HEK293 (cell line): ENCODE measurements around the gene SRD5A3.

ENCODE experiments used
- CTCF ChIA-PET: fragments of 350-600 bp; formaldehyde crosslinking; extraction: SDS; loops from one replicate; lab custom pipeline; 2021; ENCODE audit warnings: antibody characterized with exemption; lab: Yijun Ruan, JAX
- POLR2A ChIA-PET: fragments of 300-600 bp; formaldehyde crosslinking; extraction: SDS; loops from one replicate; lab custom pipeline; 2020; ENCODE audit warnings: antibody characterized with exemption, inconsistent platforms; lab: Yijun Ruan, JAX
- H3K27ac ChIP-seq: fragments of 200-500 bp; sonication (Bioruptor generic); 2 replicates; pipeline ENCODE4 v1.5.1; 2014; ENCODE audit warnings: low read depth, low read length, control low read depth, inconsistent platforms; ENCODE audit errors: extremely low read depth
- H3K36me3 ChIP-seq, 2 experiments: fragments of 200-500 bp in 1 of 2; sonication (Bioruptor generic) in 1 of 2; 1 replicate in 1 of 2; 2 replicates in 1 of 2; pipeline ENCODE4 v1.5.1; 2014 to 2017; ENCODE audit warnings: inconsistent platforms in 2 of 2, low read length in 2 of 2; ENCODE audit not compliant: control insufficient read depth in 2 of 2, insufficient read depth in 1 of 2
- H3K4me1 ChIP-seq: fragments of 200-500 bp; sonication (Bioruptor generic); 2 replicates; pipeline ENCODE4 v1.5.1; 2014; ENCODE audit warnings: mild to moderate bottlenecking, low read length, inconsistent platforms; ENCODE audit not compliant: control insufficient read depth, insufficient read depth
- H3K4me3 ChIP-seq: 2 replicates; pipeline ENCODE4 v1.5.1; 2011; ENCODE audit warnings: low read depth, mild to moderate bottlenecking, control low read depth, low read length, moderate library complexity
- H3K9me3 ChIP-seq: fragments of 200-500 bp; sonication (Bioruptor generic); 2 replicates; pipeline ENCODE4 v1.5.1; 2014; ENCODE audit warnings: low read depth, low read length, inconsistent platforms; ENCODE audit not compliant: control insufficient read depth, insufficient read depth
- GLI2 ChIP-seq: fragments of 450-650 bp; formaldehyde crosslinking; IDR thresholded peaks from 2 replicates; pipeline ENCODE4; 2017; ENCODE audit warnings: missing biosample characterization, missing genetic modification characterization, low read depth, borderline replicate concordance
- GLIS1 ChIP-seq: fragments of 450-650 bp; formaldehyde crosslinking; IDR thresholded peaks from 2 replicates; pipeline ENCODE4 v1.5.1; 2016; ENCODE audit warnings: missing biosample characterization, missing genetic modification characterization
- KLF10 ChIP-seq: fragments of 450-650 bp; IDR thresholded peaks from 2 replicates; pipeline ENCODE4 v1.5.1; 2018; ENCODE audit warnings: missing biosample characterization, mild to moderate bottlenecking, missing genetic modification characterization
- REPIN1 ChIP-seq: fragments of 450-650 bp; formaldehyde crosslinking; IDR thresholded peaks from 2 replicates; pipeline ENCODE4 v1.5.1; 2017; ENCODE audit warnings: missing biosample characterization, missing genetic modification characterization, low read depth
- SP3 ChIP-seq: fragments of 450-650 bp; formaldehyde crosslinking; IDR thresholded peaks from 2 replicates; pipeline ENCODE4 v1.5.1; 2016; ENCODE audit warnings: missing biosample characterization, missing genetic modification characterization
- ZBTB17 ChIP-seq: fragments of 450-650 bp; formaldehyde crosslinking; IDR thresholded peaks from 2 replicates; pipeline ENCODE4 v1.5.1; 2016; ENCODE audit warnings: missing biosample characterization, missing genetic modification characterization
- ZBTB44 ChIP-seq: fragments of 450-650 bp; IDR thresholded peaks from 2 replicates; pipeline ENCODE4 v1.5.1; 2018; ENCODE audit warnings: missing biosample characterization, mild to moderate bottlenecking, missing genetic modification characterization
- ZBTB6 ChIP-seq: fragments of 450-650 bp; formaldehyde crosslinking; IDR thresholded peaks from 2 replicates; pipeline ENCODE4 v1.5.1; 2017; ENCODE audit warnings: missing biosample characterization, missing genetic modification characterization
- ZFHX2 ChIP-seq: fragments of 450-650 bp; formaldehyde crosslinking; conservative IDR thresholded peaks from 2 replicates; pipeline ENCODE4 v1.5.1; 2016; ENCODE audit warnings: missing biosample characterization, missing genetic modification characterization
- ZFP69B ChIP-seq: fragments of 450-650 bp; formaldehyde crosslinking; IDR thresholded peaks from 2 replicates; pipeline ENCODE4 v1.5.1; 2016; ENCODE audit warnings: missing biosample characterization, missing genetic modification characterization
- ZNF10 ChIP-seq: fragments of 450-650 bp; formaldehyde crosslinking; IDR thresholded peaks from 2 replicates; pipeline ENCODE4 v1.5.1; 2017; ENCODE audit warnings: missing biosample characterization, missing genetic modification characterization
- ZNF121 ChIP-seq: fragments of 450-650 bp; formaldehyde crosslinking; IDR thresholded peaks from 2 replicates; pipeline ENCODE4 v1.5.1; 2016; ENCODE audit warnings: missing biosample characterization, missing genetic modification characterization
- ZNF138 ChIP-seq: fragments of 450-650 bp; formaldehyde crosslinking; IDR thresholded peaks from 2 replicates; pipeline ENCODE4 v1.5.1; 2016; ENCODE audit warnings: missing biosample characterization, missing genetic modification characterization, borderline replicate concordance
- ZNF146 ChIP-seq: fragments of 450-650 bp; formaldehyde crosslinking; IDR thresholded peaks from 2 replicates; pipeline ENCODE4 v1.5.1; 2016; ENCODE audit warnings: missing biosample characterization, missing genetic modification characterization
- ZNF23 ChIP-seq: fragments of 450-650 bp; formaldehyde crosslinking; IDR thresholded peaks from 2 replicates; pipeline ENCODE4 v1.5.1; 2016; ENCODE audit warnings: missing biosample characterization, missing genetic modification characterization, borderline replicate concordance
- ZNF248 ChIP-seq: fragments of 450-650 bp; formaldehyde crosslinking; IDR thresholded peaks from 2 replicates; pipeline ENCODE4 v1.5.1; 2017; ENCODE audit warnings: missing biosample characterization, missing genetic modification characterization
- ZNF266 ChIP-seq: fragments of 450-650 bp; formaldehyde crosslinking; IDR thresholded peaks from 2 replicates; pipeline ENCODE4 v1.5.1; 2016; ENCODE audit warnings: missing biosample characterization, missing genetic modification characterization, low read depth
- ZNF341 ChIP-seq: fragments of 450-650 bp; formaldehyde crosslinking; IDR thresholded peaks from 2 replicates; pipeline ENCODE4; 2016; ENCODE audit warnings: low read depth, missing biosample characterization, missing genetic modification characterization
- ZNF391 ChIP-seq: fragments of 450-650 bp; formaldehyde crosslinking; IDR thresholded peaks from 2 replicates; pipeline ENCODE4 v1.5.1; 2016; ENCODE audit warnings: low read depth, missing biosample characterization, missing genetic modification characterization, borderline replicate concordance
- ZNF518A ChIP-seq: fragments of 450-650 bp; formaldehyde crosslinking; conservative IDR thresholded peaks from 2 replicates; pipeline ENCODE4 v1.5.1; 2016; ENCODE audit warnings: low read depth, missing biosample characterization, missing genetic modification characterization
- ZNF521 ChIP-seq: fragments of 450-650 bp; formaldehyde crosslinking; IDR thresholded peaks from 2 replicates; pipeline ENCODE4 v1.5.1; 2017; ENCODE audit warnings: missing biosample characterization, mild to moderate bottlenecking, missing genetic modification characterization
- ZNF585B ChIP-seq: fragments of 450-650 bp; formaldehyde crosslinking; IDR thresholded peaks from 2 replicates; pipeline ENCODE4 v1.5.1; 2016; ENCODE audit warnings: missing biosample characterization, missing genetic modification characterization
- ZNF600 ChIP-seq: fragments of 450-650 bp; formaldehyde crosslinking; IDR thresholded peaks from 2 replicates; pipeline ENCODE4 v1.5.1; 2016; ENCODE audit warnings: missing biosample characterization, missing genetic modification characterization
- ZNF692 ChIP-seq: fragments of 450-650 bp; formaldehyde crosslinking; IDR thresholded peaks from 2 replicates; pipeline ENCODE4 v1.5.1; 2016; ENCODE audit warnings: missing biosample characterization, missing genetic modification characterization
- ZNF843 ChIP-seq: fragments of 450-650 bp; formaldehyde crosslinking; IDR thresholded peaks from 2 replicates; pipeline ENCODE4 v1.5.1; 2016; ENCODE audit warnings: missing biosample characterization, missing genetic modification characterization
- ZSCAN30 ChIP-seq: fragments of 450-650 bp; IDR thresholded peaks from 2 replicates; pipeline ENCODE4 v1.5.1; 2018; ENCODE audit warnings: missing biosample characterization, mild to moderate bottlenecking, missing genetic modification characterization, moderate library complexity

SRD5A3 gene

GRCh38 chr4:55345980-55346850 lies at the start of gene SRD5A3:
TSS of gene SRD5A3 (plus strand) at chr4:55346242. CDS start at chr4:55346337, 95 bp downstream.
- H3K9me3 ChIP-seq = no peaks in the 10 kb centered on the region
- H3K4me3 ChIP-seq = peak within 1 kb of the TSS; percentile 70
- H3K36me3 ChIP-seq = no peaks in the 10 kb centered on the region
- H3K4me1 ChIP-seq = no peaks in the 10 kb centered on the region
- CTCF ChIA-PET = interaction anchor here (0.6 to 2.5 kb wide), 17 partner anchors 10 to 593 kb away, joined by 3 to 8 read pairs (median 3); no protein-coding TSS in a partner anchor
- POLR2A ChIA-PET = interaction anchor here (0.7 to 1.7 kb wide), 3 partner anchors 10 to 52 kb away, joined by 3 to 8 read pairs (median 4); partner anchors contain the start of gene TMEM165
- H3K27ac ChIP-seq = peak within 1 kb of the TSS; percentile 76; the same call in 1 of the 2 replicates
- TF ChIP-seq ZSCAN30 (tag by site-specific recombination) = peak; percentile 48
- no peak for TF ChIP-seq ZNF843 (tag by site-specific recombination)
- no peak for TF ChIP-seq ZBTB44
- 0 out of 2 replicates have a peak, but pooled peaks have one; percentile 22 for TF ChIP-seq ZNF121
- peak; percentile 33; the same call in 1 of the 2 replicates for TF ChIP-seq ZNF600 (tag by site-specific recombination)
- peak; percentile 66 for TF ChIP-seq GLIS1 (tag by site-specific recombination)
- TF ChIP-seq ZBTB17 (tag by site-specific recombination) = peak; percentile 69
- peak; percentile 75 for TF ChIP-seq ZNF10 (tag by site-specific recombination)
- TF ChIP-seq ZBTB6 = no peak
- TF ChIP-seq ZNF518A (tag by site-specific recombination) = no peak
- no peak for TF ChIP-seq ZNF146 (tag by site-specific recombination)
- TF ChIP-seq REPIN1 (tag by site-specific recombination) = no peak
- TF ChIP-seq ZNF23 (tag by site-specific recombination) = no peak
- no peak; the same call in 1 of the 2 replicates for TF ChIP-seq ZFHX2 (tag by site-specific recombination)
- TF ChIP-seq ZNF138 (tag by site-specific recombination) = no peak
- no peak for TF ChIP-seq ZFP69B (tag by site-specific recombination)
- peak; percentile 27; the same call in 1 of the 2 replicates for TF ChIP-seq ZNF341 (tag by site-specific recombination)
- TF ChIP-seq ZNF391 = 0 out of 2 replicates have a peak, but pooled peaks have one; percentile 45
- no peak for TF ChIP-seq ZNF266 (tag by site-specific recombination)
- no peak for TF ChIP-seq ZNF248 (tag by site-specific recombination)
- no peak for TF ChIP-seq ZNF521 (tag by site-specific recombination)
- no peak for TF ChIP-seq GLI2 (tag by site-specific recombination)
- TF ChIP-seq KLF10 (tag by site-specific recombination) = peak; percentile 49; the same call in 1 of the 2 replicates
- TF ChIP-seq ZNF692 (tag by site-specific recombination) = peak; percentile 73; the same call in 1 of the 2 replicates
- TF ChIP-seq ZNF585B = no peak
- no peak; the same call in 1 of the 2 replicates for TF ChIP-seq SP3 (tag by site-specific recombination)
